Measurements from ENCODE around the gene ZBTB7A. TPM values are rescaled to one million over a fixed set of nuclear protein-coding genes. Genes with fewer than 3 reads are reported as not detected.

The ZBTB7A gene
- total and polyA plus RNA-seq, 10 of the 15 experiments (the other 5 are each of a cell fraction or from before 2014, with no cell fraction given) = 0.26 to 42.4 (median 4.5) TPM

GRCh38 chr19:4064496-4065260, 2.0 kb downstream of the ZBTB7A start (continued):
- no peak for TF ChIP-seq HSF1 (IDR thresholded peaks at IDR 0.05; ENCODE audit: low read depth, low read length)
- no peak for TF ChIP-seq EED (IDR thresholded peaks at IDR 0.05; ENCODE audit: low read depth)
- TF ChIP-seq BRCA1 (IDR thresholded peaks at IDR 0.05; ENCODE audit: low read depth, low read length) = no peak
- TF ChIP-seq ZNF217 (IDR thresholded peaks at IDR 0.05) = no peak
- TF ChIP-seq POLR2A (IDR thresholded peaks at IDR 0.05; ENCODE audit: low read depth, low read length) = peak; percentile 71
- no peak for TF ChIP-seq YY1 (IDR thresholded peaks at IDR 0.05; ENCODE audit: low read depth, low read length)
- no peak for TF ChIP-seq TCF7 (IDR thresholded peaks at IDR 0.05; ENCODE audit: borderline replicate concordance)
- TF ChIP-seq BHLHE40 (IDR thresholded peaks at IDR 0.05; ENCODE audit: borderline replicate concordance in 1 of 2, low read depth in 2 of 2, low read length in 1 of 2) = peak; percentile 79 to 87; a peak in 3 of 4 replicates
- TF ChIP-seq YBX1 (IDR thresholded peaks at IDR 0.05) = no peak
- TF ChIP-seq NKRF (conservative IDR thresholded peaks at IDR 0.05) = no peak
- no peak for TF ChIP-seq SIX5 (IDR thresholded peaks at IDR 0.05; ENCODE audit: low read depth, low read length, severe bottlenecking)
- TF ChIP-seq NR2F1 (conservative IDR thresholded peaks at IDR 0.05) = no peak
- no peak for TF ChIP-seq IKZF2 (IDR thresholded peaks at IDR 0.05)
- no peak for TF ChIP-seq EP300 (IDR thresholded peaks at IDR 0.05; ENCODE audit: borderline replicate concordance in 1 of 2, control insufficient read depth in 1 of 2, low read depth in 2 of 2, low read length in 2 of 2)
- no peak for TF ChIP-seq ZBTB33 (IDR thresholded peaks at IDR 0.05)
- TF ChIP-seq IKZF1 (conservative IDR thresholded peaks at IDR 0.05) = peak; percentile 40
- TF ChIP-seq ZBED1 (IDR thresholded peaks at IDR 0.05; ENCODE audit: borderline replicate concordance) = no peak
- no peak for TF ChIP-seq REST (IDR thresholded peaks at IDR 0.05; ENCODE audit: low read depth, low read length)
- TF ChIP-seq ATF2 (IDR thresholded peaks at IDR 0.05; ENCODE audit: low read length) = no peak
- peak; percentile 37 for TF ChIP-seq MEF2B (IDR thresholded peaks at IDR 0.05; ENCODE audit: partially characterized antibody, poor library complexity, severe bottlenecking)

Data from GM12878 (cell line).